ENCODE data around the gene ZNRF3.
"Not testable (repeated sequence)": the region's sequence is repeated elsewhere in the genome, so short reads cannot be mapped to it uniquely, and the experiment has no call there.

ZNRF3 gene

DNA sequence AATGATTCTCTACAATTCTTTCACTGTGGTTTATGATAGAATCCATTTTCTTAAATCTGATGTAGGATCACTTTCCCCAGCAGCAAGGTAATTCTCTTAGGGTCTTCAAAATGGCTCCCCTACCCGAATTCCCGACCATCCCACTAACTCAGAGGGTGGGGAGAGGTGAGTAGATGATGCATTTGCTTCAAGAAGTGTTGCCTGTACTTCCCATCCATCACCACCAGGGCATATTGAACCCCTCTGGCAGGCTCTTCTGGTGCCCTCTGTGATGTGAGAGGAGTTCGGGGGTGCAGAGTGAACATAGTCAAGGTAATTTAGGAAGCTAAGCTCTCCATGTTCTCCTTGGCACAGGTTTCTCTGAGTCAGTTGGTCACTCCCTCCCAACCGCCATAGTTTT lies 52.3 kb downstream of the ZNRF3 start:
- DNase-seq: no peak

GRCh38 chr22:28936200-28936599 lies 52.8 kb downstream of the ZNRF3 start:
- no peak for DNase-seq

DNA sequence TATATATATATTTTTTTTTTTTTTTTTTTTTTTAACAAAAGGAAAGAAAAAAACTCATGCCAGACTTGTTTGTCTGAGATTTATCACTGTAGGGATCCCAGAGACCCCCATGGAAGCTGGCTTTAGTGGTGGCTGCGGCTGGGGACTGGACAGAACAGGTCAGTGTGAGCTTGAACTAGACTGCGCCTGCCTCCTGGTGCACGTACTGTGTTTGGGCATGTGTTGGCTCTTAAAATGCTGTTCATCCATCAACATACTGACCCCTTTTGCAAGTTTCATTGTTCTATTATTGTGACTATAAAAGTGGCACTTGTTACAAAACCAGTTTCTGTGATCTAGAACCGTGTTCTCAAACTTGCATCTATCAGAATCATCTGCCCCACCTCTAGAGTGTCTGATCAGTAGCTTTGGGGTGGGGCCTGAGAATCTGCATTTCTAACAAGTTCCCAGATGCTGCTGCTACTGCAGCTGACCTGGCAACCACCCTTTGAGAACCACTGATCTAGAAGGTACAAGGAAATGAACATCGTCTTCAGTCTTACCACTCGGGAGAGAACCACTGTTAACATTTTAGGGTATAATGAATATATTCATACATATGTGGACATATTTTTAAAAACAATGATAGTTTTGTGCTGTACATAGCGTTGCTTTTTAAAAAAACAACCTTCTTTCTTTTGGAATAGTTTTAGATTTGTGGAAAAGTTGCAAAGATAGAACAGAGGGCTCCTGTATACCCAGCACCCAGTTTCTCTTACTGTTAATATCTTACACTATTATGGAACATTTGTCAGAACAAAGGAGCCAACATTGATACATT lies 54.0 kb downstream of the ZNRF3 start:
- no peak for DNase-seq

DNA sequence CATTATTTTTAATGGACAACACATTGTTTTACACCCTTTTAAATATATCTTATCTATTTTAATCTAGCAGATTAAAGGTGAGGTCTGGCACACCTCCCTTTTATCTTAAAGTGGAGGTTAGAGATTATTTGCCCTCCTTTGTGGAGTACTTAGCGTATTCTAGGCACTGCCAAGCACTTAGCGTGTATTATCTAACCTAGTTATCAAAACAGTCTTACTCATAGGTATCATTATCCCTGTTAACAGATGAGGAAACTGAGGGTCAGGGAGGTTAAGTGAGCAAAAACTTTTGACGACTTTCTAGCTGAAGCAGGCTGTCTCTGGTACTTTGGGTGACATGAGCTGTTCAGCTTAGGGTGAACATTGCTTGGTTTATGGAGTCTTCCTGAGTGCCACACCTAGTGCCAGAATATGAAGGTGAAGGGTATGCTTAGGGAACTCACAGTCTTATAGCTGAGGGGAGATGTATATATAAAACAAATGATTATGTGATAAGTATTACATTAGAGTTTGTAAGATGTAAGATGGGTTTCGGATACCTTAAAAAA lies 55.0 kb downstream of the ZNRF3 start:
- DNase-seq: no peak

- DNase-seq: no peak
These were observed 56.0 kb downstream of the ZNRF3 start for GRCh38 chr22:28939394-28939793.

DNA sequence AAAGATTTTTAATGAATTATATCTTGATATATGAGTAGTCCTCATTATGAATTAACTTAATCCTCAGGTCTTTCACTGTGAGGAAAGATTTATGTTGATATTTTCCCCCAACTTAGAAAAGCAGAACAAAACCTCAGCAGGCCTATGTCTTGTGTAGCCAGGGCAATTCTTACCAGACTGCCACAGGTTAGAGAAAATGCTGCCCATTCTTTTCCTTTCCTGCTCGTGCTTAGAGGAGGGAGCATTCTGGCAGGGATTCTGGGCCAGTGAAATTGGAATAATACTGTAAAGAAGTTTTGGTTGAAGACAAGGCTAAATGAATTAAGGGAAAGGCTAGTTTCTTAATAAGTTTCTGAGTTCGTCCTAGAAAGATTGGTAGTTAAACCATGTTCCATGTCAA lies 56.6 kb downstream of the ZNRF3 start:
- DNase-seq: no peak

GRCh38 chr22:28940441-28940840 lies 57.1 kb downstream of the ZNRF3 start:
- no peak for DNase-seq

DNA sequence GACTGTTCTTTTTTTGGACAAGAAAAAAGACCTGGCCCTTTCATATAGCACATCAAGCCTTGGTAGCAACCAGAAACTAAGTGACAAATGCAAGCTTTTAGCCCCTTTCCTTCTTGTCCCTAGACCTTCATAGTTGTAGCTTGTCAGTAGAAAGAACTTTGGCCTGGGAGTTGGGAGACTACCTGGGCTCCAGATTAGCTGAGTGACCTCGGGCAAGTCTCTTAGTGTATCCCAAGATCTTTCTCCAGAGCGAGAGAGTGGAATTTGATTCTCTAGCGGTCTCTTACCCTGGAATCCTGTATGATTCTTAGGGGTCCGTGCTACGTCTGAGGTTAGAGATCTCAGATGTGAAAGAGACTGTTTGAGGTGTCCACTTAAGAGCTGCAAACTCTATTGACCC lies 59.0 kb downstream of the ZNRF3 start:
- no peak for DNase-seq

- no peak for DNase-seq
These were observed 59.6 kb downstream of the ZNRF3 start for GRCh38 chr22:28942801-28943500.

DNA sequence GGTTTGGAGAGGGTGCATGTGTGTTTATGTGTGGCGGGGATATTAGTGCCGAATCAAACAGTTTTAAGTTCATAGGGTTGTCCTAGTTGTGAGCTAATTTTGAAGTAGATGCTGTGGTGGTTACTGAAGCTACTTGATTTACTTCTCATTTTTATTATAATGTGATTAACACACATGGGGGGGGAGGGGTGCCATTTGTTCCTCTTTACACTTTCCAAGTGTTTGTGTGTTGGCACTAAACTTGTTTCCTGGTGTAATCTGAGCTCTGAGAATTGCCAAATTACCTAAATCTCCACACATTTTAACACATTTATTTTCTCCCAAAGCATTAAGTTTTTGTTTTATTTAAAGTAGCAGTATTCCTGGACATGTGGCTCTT lies 60.1 kb downstream of the ZNRF3 start:
- DNase-seq: no peak

DNA sequence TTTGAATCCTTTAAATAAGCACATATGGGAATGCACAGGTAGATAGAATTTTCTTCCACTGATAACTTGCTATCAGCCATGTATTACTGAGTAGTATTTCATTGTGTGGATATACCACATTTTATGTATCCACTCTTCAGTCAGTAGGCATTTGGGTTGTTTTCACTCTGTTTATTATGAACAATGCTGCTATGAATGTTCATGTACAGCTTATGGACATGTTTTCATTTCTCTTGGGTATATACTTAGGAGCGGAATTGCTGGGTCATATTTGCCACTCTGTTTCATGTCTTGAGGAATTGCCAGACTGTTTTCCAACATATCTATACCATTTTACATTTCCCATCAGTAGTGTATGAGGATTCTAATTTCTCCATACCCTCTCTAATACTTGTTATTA lies 63.8 kb downstream of the ZNRF3 start:
- no peak for DNase-seq

GRCh38 chr22:28948424-28948823 lies 65.1 kb downstream of the ZNRF3 start:
- DNase-seq: no peak

GRCh38 chr22:28948860-28949551 lies 65.6 kb downstream of the ZNRF3 start:
- DNase-seq: not testable (repeated sequence)

DNA sequence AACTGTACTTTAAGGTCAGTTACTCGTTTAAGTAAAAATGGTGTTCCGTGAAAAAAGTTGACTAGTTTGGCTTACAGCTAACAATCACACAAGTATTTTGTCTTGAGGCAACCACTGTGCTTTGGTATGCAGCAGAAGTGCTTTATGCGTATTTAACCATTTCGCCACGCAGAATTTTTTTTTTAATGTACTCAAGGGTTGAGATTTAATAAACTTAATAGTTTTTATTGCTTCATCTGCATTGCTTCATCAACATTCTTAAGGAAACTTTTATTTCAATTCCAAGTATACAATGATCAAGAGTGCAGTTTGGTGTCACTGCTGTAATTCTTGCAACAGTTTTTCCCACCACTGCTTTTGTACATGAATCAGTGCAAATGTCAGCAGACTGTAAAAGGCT lies 66.4 kb downstream of the ZNRF3 start:
- DNase-seq: no peak

DNA sequence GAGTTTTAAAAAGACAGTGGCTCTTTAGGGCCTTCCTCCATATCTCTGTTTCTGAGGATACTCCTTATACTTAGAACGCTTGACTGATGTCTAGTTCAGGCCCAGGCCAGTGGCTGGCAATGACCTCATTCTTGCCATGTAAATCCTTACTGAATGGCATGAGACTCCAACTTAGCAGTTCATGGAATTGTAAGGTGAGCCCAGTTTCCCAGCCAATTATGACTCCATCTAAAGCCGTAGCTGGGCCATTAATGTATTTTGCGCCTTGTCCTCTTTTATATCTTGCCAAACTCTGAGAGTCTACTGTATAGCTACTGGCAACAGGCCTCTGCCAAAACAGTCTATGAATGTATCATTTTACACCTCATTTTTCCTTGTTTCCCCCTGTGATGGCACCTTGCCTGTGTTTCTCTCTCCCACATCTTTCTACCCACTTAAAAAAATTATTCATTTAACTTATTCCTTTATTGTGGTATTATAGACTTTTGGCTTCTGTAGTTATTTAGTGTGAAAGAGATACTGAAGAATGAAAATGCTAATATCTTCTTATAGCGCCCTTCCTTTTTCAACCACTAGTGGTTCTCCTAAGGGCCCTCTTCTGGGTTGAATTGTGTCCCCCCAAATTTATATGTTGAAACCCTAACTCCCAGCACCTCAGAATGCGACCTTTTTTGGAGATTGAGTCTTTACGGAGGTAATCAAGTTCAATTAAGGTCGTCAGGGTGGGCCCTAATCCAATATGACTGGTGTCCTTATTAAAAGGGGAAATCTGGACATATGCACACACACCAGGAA lies 67.4 kb downstream of the ZNRF3 start:
- no peak for DNase-seq

DNA sequence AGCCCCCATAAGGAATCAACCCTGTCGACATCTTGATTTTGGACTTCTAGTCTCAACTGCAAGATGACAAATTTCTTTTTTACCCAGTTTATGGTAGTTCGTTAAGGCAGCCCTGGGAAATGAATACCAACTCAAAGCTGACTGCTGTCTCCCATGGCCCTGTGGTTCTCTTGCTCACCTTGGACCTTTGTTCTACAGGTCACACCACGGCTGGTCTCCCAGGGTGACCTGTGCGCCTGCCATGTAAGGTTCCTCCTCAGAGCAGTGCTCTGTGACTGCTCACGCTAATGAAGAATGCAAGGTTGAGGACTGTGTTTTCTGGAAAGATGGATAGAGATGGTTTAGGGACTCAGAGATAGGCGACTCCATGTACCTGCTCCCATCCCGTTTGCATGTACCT lies 68.2 kb downstream of the ZNRF3 start:
- DNase-seq: no peak

GRCh38 chr22:28951969-28952521 lies 68.7 kb downstream of the ZNRF3 start:
- DNase-seq: no peak

DNA sequence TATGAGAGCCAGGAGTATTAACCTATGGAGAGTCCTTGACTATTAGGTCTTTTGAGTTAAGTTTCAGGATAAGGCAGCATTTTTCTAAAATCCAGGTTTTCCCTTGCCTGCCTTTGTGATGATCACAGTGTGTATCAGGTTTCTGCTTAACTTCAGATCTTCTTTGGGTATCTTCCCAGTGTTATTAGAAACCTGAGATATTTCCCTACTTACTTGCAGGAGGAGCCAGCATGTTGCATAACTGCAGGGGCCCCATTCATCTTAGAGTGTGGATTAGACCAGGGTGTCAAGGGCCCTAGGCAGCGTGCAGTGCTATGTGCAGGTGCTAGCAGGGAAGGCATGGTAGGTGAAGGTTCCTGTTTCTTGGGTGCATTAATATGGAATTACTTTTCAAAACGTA lies 69.5 kb downstream of the ZNRF3 start:
- no peak for DNase-seq

DNA sequence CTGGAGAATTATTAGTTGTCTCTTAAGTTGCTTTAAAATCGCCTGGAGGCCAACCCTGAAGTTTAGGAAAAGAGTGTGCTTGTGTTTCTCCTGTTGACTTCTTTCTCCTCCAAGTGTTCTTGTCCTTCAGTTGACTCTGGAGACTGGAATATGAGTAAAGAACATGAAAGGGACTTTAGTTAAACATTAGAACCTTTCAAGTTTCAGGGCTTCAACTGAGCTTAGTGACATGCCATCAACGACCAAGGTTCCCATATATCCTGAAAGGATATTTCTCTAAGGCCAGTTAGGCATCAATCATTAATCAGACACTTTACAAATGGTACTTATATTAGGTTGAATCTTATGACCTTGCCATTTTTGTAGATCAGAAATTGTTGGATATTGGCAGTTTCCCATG lies 70.0 kb downstream of the ZNRF3 start:
- no peak for DNase-seq

GRCh38 chr22:28953976-28954880 lies 70.9 kb downstream of the ZNRF3 start:
- DNase-seq: no peak

- peak; percentile 72 to 80 for DNase-seq
These were observed 72.4 kb downstream of the ZNRF3 start for GRCh38 chr22:28955817-28956216.
